Measurements from ENCODE around the gene TAF6. TPM values are rescaled to one million over a fixed set of nuclear protein-coding genes. Genes with fewer than 3 reads are reported as not detected.

TAF6 gene
- total RNA-seq, 3 donors from 2014 or later: 31.5 to 35.0 (median 34.4) TPM

- H3K27me3 ChIP-seq: no peaks in the 10 kb centered on the region
- peak overlapping the region; percentile 85 to 99 (median 85) for H3K4me3 ChIP-seq
- DNase-seq (ENCODE audit: low spot score in 2 of 2): no peak
- TF ChIP-seq POLR2A (IDR thresholded peaks at IDR 0.05) (no peak), POLR2AphosphoS5 (IDR thresholded peaks at IDR 0.05) (no peak), CTCF (IDR thresholded peaks at IDR 0.05) (no peak)
- no peaks in the 10 kb centered on the region for H3K36me3 ChIP-seq
- peak overlapping the region; percentile 76 to 86 for H3K27ac ChIP-seq
- H3K9me3 ChIP-seq: no peaks in the 10 kb centered on the region
- H3K4me1 ChIP-seq: peaks cover 6 to 12% of the 10 kb centered on the region in 2 donors
- intact Hi-C loops (cut with DNase I; ENCODE audit: low total_unique reads): no loop called here
These were observed 38.4 kb upstream of the TAF6 start for GRCh38 chr7:100157334-100158228.

GRCh38 chr7:100157069-100157333 is 37.8 kb upstream of the TAF6 start:
- DNase-seq (ENCODE audit: low spot score in 2 of 2): no peak
- Histone ChIP-seq H3K9me3 (no peaks in the 10 kb centered on the region), H3K4me1 (peaks cover 6 to 12% of the 10 kb centered on the region in 2 donors), H3K27ac (peak overlapping the region; percentile 76 to 86), H3K4me3 (peak overlapping the region in 2 of 3 donors; percentile 85 to 99), H3K36me3 (no peaks in the 10 kb centered on the region), H3K27me3 (no peaks in the 10 kb centered on the region)
- intact Hi-C loops (cut with DNase I; ENCODE audit: low total_unique reads): no loop called here
- TF ChIP-seq POLR2AphosphoS5 (IDR thresholded peaks at IDR 0.05) (no peak), CTCF (IDR thresholded peaks at IDR 0.05) (no peak), POLR2A (IDR thresholded peaks at IDR 0.05) (no peak)

DNA sequence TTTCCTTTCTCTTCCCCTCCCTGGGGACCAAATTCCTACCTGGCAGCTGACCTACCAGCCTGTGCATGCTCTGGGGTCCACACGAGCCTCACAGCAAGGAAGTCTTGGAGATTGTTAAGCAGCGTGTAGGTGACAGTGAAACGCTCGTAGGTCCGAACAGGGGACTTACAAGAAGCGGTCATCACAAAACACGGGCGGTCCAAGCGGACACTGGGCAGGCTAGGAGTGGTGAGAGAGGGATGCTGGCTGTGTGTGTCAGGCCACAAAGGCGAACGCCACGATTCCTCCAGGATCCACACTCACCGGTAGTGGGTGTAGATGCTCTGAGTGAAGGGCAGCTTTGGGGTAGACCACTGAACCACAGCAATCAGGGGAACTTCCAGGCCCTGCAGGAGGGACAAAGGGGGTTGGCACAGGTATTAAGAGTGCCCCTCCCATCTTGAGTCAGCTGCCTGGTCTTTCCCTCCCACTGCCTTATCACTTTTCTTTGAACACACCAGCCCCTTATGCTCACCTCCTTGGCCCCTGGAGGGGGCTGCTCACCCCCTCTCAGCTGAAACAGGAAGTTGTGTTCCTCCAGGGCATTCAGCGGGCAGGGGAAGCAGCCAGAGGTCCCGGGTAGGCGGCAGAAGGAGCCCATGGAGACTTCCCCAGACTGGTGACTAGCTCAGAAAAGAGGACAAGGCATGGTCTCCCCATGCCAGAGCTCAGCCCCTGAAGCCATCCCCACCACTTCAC is 37.3 kb upstream of the TAF6 start:
- DNase-seq (ENCODE audit: low spot score in 2 of 2): no peak
- Histone ChIP-seq H3K4me3 (no peak overlapping the region), H3K4me1 (peaks cover 6 to 12% of the 10 kb centered on the region in 2 donors), H3K27me3 (no peaks in the 10 kb centered on the region), H3K27ac (peak overlapping the region; percentile 76 to 86), H3K9me3 (no peaks in the 10 kb centered on the region), H3K36me3 (no peaks in the 10 kb centered on the region)
- intact Hi-C loops (cut with DNase I; ENCODE audit: low total_unique reads): no loop called here
- TF ChIP-seq POLR2AphosphoS5 (IDR thresholded peaks at IDR 0.05): no peak
- TF ChIP-seq POLR2A (IDR thresholded peaks at IDR 0.05): no peak
- TF ChIP-seq CTCF (IDR thresholded peaks at IDR 0.05): no peak

GRCh38 chr7:100155553-100156317 is 36.6 kb upstream of the TAF6 start:
- DNase-seq (ENCODE audit: low spot score in 2 of 2): no peak
- H3K27me3 ChIP-seq: no peaks in the 10 kb centered on the region
- intact Hi-C loops (cut with DNase I; ENCODE audit: low total_unique reads): no loop called here
- no peak for TF ChIP-seq CTCF (IDR thresholded peaks at IDR 0.05)
- no peak for TF ChIP-seq POLR2AphosphoS5 (IDR thresholded peaks at IDR 0.05)
- TF ChIP-seq POLR2A (IDR thresholded peaks at IDR 0.05): no peak
- no peaks in the 10 kb centered on the region for H3K9me3 ChIP-seq
- no peak overlapping the region for H3K27ac ChIP-seq
- no peaks in the 10 kb centered on the region for H3K36me3 ChIP-seq
- H3K4me1 ChIP-seq: peaks cover 6 to 12% of the 10 kb centered on the region in 2 donors
- no peak overlapping the region for H3K4me3 ChIP-seq

Measured in breast epithelium (tissue), 4 donors.